T-helper 1 cell treated with Interleukin-12 subunit alpha and Interleukin-12 subunit beta and Interleukin-4 antibody, amounts not matched to agents 30 ng/mL and 1 ng/mL, for 36 hours (primary cell): ENCODE measurements around the gene EDEM3. TPM values are rescaled to one million over a fixed set of nuclear protein-coding genes. Genes with fewer than 3 reads are reported as not detected.

ENCODE experiments used
- intact Hi-C: fragments of 100-400 bp; cut with micrococcal nuclease; formaldehyde crosslinking; loops from one replicate; pipeline ENCODE4 v1.15.1; 2024
- total RNA-seq: library from RNA; stranded (reverse); gene quantifications from 2 replicates; pipeline ENCODE4 v1.2.3, GENCODE V29; 2022

EDEM3 gene
- total RNA-seq, 1 donor from 2014 or later = 32.1 TPM

- intact Hi-C loops = no loop called here
These were observed 112.8 kb downstream of the EDEM3 start for GRCh38 chr1:184641894-184642293.

- intact Hi-C loops = no loop called here
These were observed 114.2 kb downstream of the EDEM3 start for GRCh38 chr1:184640505-184640904.

Other genes starting within 250 kb of the EDEM3 start
- gene NIBAN1, start 219.7 kb upstream of the EDEM3 start, total RNA-seq = 49.8 and 53.2 TPM in 2 replicates